ENCODE measurements around the gene DPP7. TPM values are rescaled to one million over a fixed set of nuclear protein-coding genes. Genes with fewer than 3 reads are reported as not detected.
"Not testable (repeated sequence)": the region's sequence is repeated elsewhere in the genome, so short reads cannot be mapped to it uniquely, and the experiment has no call there.

DPP7 gene
- total and polyA plus RNA-seq, 9 of the 15 experiments (the other 6 are each of a cell fraction or from before 2014, with no cell fraction given), result 0.99 to 365 (median 132) TPM

DNA sequence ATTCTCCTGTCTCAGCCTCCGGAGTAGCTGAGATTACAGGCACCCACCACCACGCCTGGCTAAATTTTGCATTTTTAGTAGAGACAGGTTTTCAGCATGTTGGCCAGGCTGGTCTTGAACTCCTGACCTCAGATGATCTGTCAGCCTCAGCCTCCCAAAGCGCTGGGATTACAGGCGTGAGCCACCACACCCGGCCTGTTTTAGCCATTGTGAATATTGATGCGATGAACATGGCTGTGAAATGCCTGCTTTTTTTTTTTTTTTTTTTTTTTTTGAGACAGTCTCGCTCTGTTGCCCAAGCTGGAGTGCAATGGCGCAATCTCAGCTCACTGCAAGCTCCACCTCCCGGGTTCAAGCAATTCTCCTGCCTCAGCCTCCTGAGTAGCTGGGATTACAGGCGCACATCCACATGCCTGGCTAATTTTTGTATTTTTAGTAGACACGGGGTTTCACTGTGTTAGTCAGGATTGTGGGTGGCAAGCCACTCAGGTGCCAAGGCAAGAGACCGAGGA, 3.6 kb upstream of the DPP7 start:
- H3K4me1 ChIP-seq (replicated peaks in 1 of 2; ENCODE audit: control insufficient read depth in 2 of 2, insufficient read depth in 2 of 2, low read length in 2 of 2), result peaks cover 26 to 46% of the 10 kb centered on the region in 2 experiments
- in situ Hi-C loops (cut with MboI); CTCF ChIA-PET (ENCODE audit: low intra/inter-chr PET ratio); H3K27ac ChIP-seq (ENCODE audit: extremely low read depth, low read depth, low read length); H4K20me1 ChIP-seq (replicated peaks; ENCODE audit: control insufficient read depth, insufficient read depth, low read length); DNase-seq (ENCODE audit: extremely low read depth in 1 of 4, low spot score in 3 of 4); H3K36me3 ChIP-seq (ENCODE audit: control insufficient read depth, insufficient read depth, low read length); FAIRE-seq; H3K9me3 ChIP-seq (replicated peaks; ENCODE audit: control insufficient read depth, insufficient read depth, low read depth, low read length); BruUV-seq (replicated peaks); ATAC-seq; H3K9ac ChIP-seq (ENCODE audit: insufficient read depth in 1 of 2, low read depth in 2 of 2, low read length in 2 of 2); H2AFZ ChIP-seq (ENCODE audit: low read depth, low read length); H3K9me1 ChIP-seq (ENCODE audit: control insufficient read depth, insufficient read depth, low read length); H3K4me2 ChIP-seq (ENCODE audit: insufficient read depth, low read length); H3K4me3 ChIP-seq; H3K27me3 ChIP-seq (ENCODE audit: control insufficient read depth in 2 of 2, insufficient read depth in 2 of 2, low read length in 2 of 2): not testable (repeated sequence)
- H3K79me2 ChIP-seq (ENCODE audit: control insufficient read depth, insufficient read depth, low read length), result peaks cover 20% of the 10 kb centered on the region
- TF ChIP-seq CEBPB (tag; IDR thresholded peaks at IDR 0.05), result peak; percentile 47
- POLR2A ChIA-PET, result interaction anchor here (1.0 to 1.1 kb wide), 2 partner anchors 10 to 109 kb away, joined by 3 read pairs; partner anchors contain the start of gene RNF224
- intact Hi-C loops (cut with micrococcal nuclease), result loop anchor here (2.0 to 5.0 kb wide), 2 partner anchors 66 to 109 kb away; partner anchors contain the start of genes ENTPD2 and RNF224
- WGBS (ENCODE audit: insufficient coverage, low coverage, missing lambda C conversion rate), result 80% methylated on average over 9 of the region's 12 CpGs

DNA sequence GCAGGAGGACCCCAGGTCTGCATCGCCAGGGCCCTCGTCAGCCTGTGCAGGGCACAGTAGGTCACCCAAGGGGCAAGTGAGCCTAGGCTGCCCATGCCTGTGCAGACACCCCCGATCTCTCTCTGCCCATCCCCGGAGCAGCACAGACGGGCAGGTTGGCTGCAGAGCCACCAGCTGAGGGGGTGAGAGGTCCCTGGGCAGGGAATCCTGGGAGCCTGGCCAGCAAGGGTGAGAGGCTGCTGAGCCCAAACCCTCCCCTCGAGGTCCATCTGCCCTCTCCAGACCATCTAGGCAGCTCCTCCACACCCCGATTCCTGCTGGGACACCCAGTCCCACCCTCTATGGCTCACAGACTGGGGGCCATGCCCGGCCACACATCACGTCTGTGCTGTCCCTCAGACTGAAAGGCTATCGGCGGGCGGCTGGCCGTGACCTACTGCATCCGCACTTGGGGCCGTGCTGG, 2.8 kb upstream of the DPP7 start:
- H3K9me3 ChIP-seq (replicated peaks; ENCODE audit: control insufficient read depth, insufficient read depth, low read depth, low read length), result no peaks in the 10 kb centered on the region

More for the DNA sequence above, 2.8 kb upstream of the DPP7 start:
- no peak for ATAC-seq
- 86% methylated on average over 14 of the region's 15 CpGs for WGBS (ENCODE audit: insufficient coverage, low coverage, missing lambda C conversion rate)
- Histone ChIP-seq H2AFZ (ENCODE audit: low read depth, low read length) (no peak overlapping the region), H3K27ac (ENCODE audit: extremely low read depth, low read depth, low read length) (no peak overlapping the region), H3K36me3 (ENCODE audit: control insufficient read depth, insufficient read depth, low read length) (peaks cover 13% of the 10 kb centered on the region; the same call in 2 of the 3 replicates), H3K4me2 (ENCODE audit: insufficient read depth, low read length) (no peak overlapping the region), H3K4me1 (replicated peaks in 1 of 2; ENCODE audit: control insufficient read depth in 2 of 2, insufficient read depth in 2 of 2, low read length in 2 of 2) (peaks cover 20 to 54% of the 10 kb centered on the region in 2 experiments), H3K27me3 (ENCODE audit: control insufficient read depth in 2 of 2, insufficient read depth in 2 of 2, low read length in 2 of 2) (no peaks in the 10 kb centered on the region), H3K79me2 (ENCODE audit: control insufficient read depth, insufficient read depth, low read length) (peaks cover 27% of the 10 kb centered on the region), H4K20me1 (replicated peaks; ENCODE audit: control insufficient read depth, insufficient read depth, low read length) (no peaks in the 10 kb centered on the region), H3K9me1 (ENCODE audit: control insufficient read depth, insufficient read depth, low read length) (no peaks in the 10 kb centered on the region), H3K9ac (ENCODE audit: insufficient read depth in 1 of 2, low read depth in 2 of 2, low read length in 2 of 2) (peak overlapping the region in 1 of 2 experiments; percentile 85; a peak in 2 of 4 replicates), H3K4me3 (no peak overlapping the region)
- in situ Hi-C loops (cut with MboI), result no loop called here
- no peak for FAIRE-seq
- BruUV-seq (replicated peaks), result no TSS peak
- intact Hi-C loops (cut with micrococcal nuclease), result loop anchor here (5.0 kb wide), 1 partner anchor 65 kb away; the partner anchor contains the start of gene ENTPD2
- ChIA-PET CTCF (ENCODE audit: low intra/inter-chr PET ratio) (no interaction called here), POLR2A (interaction anchor here (1.0 kb wide), 1 partner anchor 10 kb away, joined by 3 read pairs; no protein-coding TSS in a partner anchor)
- no peak for DNase-seq (ENCODE audit: extremely low read depth in 1 of 4, low spot score in 3 of 4)
- TF ChIP-seq ATF1 (CRISPR knock-in tag; IDR thresholded peaks at IDR 0.05), result no peak
- no peak for TF ChIP-seq ATF1 (tag; IDR thresholded peaks at IDR 0.05)
- TF ChIP-seq C11orf30 (IDR thresholded peaks at IDR 0.05; ENCODE audit: low read depth), result no peak
- no peak for TF ChIP-seq SMAD4 (CRISPR knock-in tag; conservative IDR thresholded peaks at IDR 0.05)
- TF ChIP-seq KDM5B (IDR thresholded peaks at IDR 0.05; ENCODE audit: insufficient replicate concordance, low read depth, low read length), result peak; percentile 21
- TF ChIP-seq ZNF77 (CRISPR knock-in tag; IDR thresholded peaks at IDR 0.05), result no peak
- TF ChIP-seq GABPA (tag; conservative IDR thresholded peaks at IDR 0.05; ENCODE audit: low read depth), result no peak
- no peak for TF ChIP-seq BCL6 (CRISPR knock-in tag; IDR thresholded peaks at IDR 0.05)
- TF ChIP-seq NFIX (CRISPR knock-in tag; IDR thresholded peaks at IDR 0.05; ENCODE audit: low read depth), result no peak
- no peak for TF ChIP-seq NRF1 (conservative IDR thresholded peaks at IDR 0.05 in 1 of 2, IDR thresholded peaks at IDR 0.05 in 1 of 2)
- peak; percentile 73 for TF ChIP-seq POLR2G (IDR thresholded peaks at IDR 0.05; ENCODE audit: low read depth, low read length)
- no peak for TF ChIP-seq MCM5 (IDR thresholded peaks at IDR 0.05; ENCODE audit: low read depth)
- TF ChIP-seq ETV1 (tag; conservative IDR thresholded peaks at IDR 0.05; ENCODE audit: low read depth), result no peak
- TF ChIP-seq ELF2 (CRISPR knock-in tag; IDR thresholded peaks at IDR 0.05), result no peak

All from K562 (cell line).